Stimulated activated CD8-positive, alpha-beta memory T cell treated with anti-CD3 and anti-CD28 coated beads, Interleukin-7, amount 100 ng/mL, for 4 hours (primary cell): Measurements from ENCODE around the gene IQCF2.
"Not testable (repeated sequence)": the region's sequence is repeated elsewhere in the genome, so short reads cannot be mapped to it uniquely, and the experiment has no call there.

Source experiments
- DNase-seq, 2 donors: peaks; one replicate each; pipeline ENCODE4 v3.0.0-alpha.2; 2020; ENCODE audit warnings: low read depth in 2 of 2

IQCF2 gene

DNA sequence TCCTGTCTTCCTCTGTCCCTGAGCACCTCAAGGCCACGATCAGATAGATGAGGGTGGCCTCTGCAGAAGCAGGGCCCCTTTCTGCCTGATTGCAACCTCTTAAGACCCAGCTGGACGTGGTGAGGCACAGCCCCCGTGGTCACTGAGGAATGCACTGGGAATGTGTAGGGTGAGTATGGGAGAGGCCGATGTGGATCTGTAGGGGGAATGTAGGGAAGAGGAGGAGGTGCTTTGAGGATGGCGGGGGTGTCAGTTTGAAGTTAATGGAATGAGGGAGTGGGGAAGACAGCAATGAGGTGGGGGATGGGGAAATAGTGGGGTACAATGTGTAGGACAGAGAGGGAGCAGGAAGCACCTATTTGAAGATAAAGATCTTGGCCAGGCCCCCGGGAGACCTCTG lies 14.8 kb downstream of the IQCF2 start:
- no peak for DNase-seq

DNA sequence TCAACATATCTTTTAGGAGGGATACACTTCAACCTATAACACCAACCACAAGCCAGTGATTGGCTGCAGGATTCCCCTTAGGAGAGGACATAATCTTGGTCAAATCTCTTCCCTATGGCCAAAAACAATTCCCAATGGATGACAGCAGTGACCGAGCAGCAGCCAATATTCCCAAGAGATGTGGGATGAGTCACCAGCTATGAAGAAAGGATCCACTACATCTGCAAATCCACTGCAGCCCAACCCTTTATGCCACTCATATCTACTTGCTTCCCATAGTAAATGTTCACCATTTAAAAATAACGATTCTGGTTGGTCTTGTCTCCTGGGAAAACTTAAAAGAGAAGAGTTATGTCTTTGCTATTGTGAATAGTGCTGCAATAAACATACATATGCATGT lies 18.5 kb downstream of the IQCF2 start:
- DNase-seq, result no peak

GRCh38 chr3:51886447-51886846 lies 25.0 kb downstream of the IQCF2 start:
- DNase-seq, result no peak

DNA sequence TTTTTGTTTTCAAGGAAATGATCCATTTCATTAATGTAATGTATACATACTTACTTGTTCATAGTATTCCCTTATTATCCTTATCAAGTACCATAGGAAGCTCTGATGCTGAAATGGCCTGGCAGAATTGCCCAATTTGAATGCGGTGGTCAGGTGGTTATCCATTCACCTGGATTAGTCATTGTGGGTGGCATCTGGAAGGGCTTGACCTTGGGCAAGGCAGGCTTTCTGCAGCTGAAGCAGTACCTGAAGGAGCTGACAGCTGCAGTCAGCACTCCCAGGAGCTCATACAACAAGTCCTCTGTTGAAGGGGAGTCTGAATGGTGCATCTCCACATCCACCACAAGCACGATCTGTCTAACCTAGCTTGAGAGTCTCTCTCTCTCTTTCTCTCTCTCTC lies 26.2 kb downstream of the IQCF2 start:
- DNase-seq, result no peak

DNA sequence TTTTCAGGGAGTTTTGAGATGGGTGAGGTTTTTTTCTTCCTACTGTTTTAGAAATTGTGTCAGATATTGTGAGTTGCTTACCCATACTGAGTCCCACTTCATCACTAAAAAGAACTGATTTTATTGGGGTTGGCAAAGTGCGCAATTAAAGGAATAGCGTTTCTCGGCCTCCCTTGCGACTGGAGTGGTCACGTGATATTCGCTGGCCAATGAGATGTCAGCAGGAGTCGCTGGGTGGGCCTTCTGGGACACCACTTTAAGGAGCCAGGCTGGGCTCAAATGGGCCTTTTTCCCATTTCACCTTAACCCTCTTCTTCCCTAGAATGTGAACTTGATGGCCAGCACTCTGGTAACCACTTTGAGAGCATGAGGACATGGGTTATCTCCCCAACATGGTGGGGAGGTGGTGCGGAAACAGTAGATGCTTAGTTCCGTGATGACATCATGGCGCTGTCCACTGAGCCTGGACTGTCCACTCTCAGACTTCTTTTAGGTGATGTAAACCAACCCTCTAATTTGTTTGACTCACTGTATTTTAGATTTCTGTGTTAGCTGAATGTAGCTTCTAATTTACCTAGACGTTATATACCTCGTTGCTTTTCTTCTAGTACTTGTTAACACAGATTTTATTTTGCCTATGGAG lies 27.2 kb downstream of the IQCF2 start:
- DNase-seq, result no peak

- no peak for DNase-seq
Observed at GRCh38 chr3:51891242-51892039, 30.0 kb downstream of the IQCF2 start.

- no peak for DNase-seq
Observed at GRCh38 chr3:51894391-51894790, 33.0 kb downstream of the IQCF2 start.

- DNase-seq, result no peak
Observed at GRCh38 chr3:51894939-51895338, 33.5 kb downstream of the IQCF2 start.

DNA sequence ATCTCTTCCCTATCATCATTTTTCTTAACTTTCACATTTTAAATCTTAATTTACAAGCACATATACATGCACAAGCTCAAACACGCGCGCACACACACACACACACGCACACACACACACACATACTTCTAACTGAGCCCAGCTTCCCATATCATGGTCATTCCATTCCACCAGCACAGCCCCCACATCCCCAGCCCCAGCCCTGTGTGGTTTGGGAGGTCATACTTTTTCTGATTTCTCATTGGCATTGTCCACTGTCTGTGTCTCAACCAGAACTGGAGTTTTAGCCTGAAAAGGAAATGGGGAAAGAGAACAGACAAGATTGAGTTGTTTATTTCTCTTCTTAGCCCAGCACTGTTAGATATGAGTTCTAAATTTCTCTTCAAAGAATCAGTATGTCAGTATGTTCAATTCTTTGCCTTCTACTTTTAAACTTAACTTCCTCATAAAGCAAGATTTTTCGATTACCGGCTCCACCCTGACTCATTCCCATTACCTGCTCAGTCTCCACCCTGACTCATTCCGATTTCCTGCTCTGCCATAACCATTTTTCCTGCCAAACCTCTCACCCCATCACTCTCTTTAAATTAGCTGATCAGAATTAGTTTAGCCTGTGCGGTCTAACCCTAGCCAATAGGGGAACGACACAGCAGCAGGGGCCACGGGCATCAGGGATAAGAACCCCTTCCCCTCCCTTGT lies 35.3 kb downstream of the IQCF2 start:
- no peak for DNase-seq

- no peak for DNase-seq
Observed at GRCh38 chr3:51897391-51897790, 36.0 kb downstream of the IQCF2 start.

- not testable (repeated sequence) for DNase-seq
Observed at GRCh38 chr3:51900043-51900442, 38.6 kb downstream of the IQCF2 start.

DNA sequence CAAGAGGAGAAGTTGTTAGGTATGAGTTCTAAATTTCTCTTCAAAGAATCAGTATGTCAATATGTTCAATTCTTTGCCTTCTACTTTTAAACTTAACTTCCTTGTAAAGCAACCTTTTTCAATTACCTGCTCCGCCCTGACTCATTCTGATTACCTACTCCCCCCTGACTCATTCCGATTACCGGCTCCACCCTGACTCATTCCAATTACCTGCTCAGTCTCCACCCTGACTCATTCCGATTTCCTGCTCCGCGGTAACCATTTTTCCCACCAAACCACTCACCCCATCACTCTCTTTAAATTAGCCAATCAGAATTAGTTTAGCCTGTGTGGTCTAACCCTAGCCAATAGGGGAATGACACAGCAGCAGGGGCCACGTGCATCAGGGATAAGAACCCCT lies 40.9 kb downstream of the IQCF2 start:
- DNase-seq, result not testable (repeated sequence)

DNA sequence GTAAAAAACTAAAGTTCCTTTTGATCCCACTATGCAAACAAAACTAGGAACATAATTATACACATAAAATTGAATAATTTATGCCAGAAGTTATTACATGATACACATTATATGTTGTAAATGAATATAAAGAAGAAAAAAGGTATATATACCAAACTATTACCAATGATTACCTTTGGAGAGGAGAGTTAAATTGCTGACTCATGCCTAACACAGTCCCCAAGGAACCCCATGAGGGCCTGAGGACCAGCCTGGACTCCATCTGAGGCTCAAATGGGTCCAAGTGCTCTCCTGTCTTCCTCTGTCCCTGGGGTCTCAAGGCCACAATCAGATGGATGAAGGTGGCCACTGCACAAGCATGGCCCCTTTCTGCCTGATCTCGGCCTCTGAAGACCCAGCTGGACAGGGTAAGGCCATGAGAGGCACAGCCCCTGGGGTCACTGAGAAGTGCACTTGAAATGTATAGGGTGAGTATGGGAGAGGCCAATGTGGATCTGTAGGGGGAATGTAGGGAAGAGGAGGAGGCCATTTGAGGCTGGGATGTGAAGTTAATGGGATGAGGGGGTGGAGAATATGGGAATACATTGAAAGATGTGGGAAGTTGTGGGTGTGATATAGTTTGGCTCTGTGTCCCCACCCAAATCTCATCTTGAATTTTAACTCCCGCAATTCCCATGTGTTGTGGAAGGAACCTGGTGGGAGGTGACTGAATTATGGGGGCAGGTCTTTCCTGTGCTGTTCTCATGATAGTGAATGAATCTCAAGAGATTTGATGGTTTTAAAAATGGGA lies 42.8 kb downstream of the IQCF2 start:
- DNase-seq, result no peak

- no peak for DNase-seq
Observed at GRCh38 chr3:51908026-51908425, 46.6 kb downstream of the IQCF2 start.
